ENCODE results near the gene MAP1LC3B2.

DNA sequence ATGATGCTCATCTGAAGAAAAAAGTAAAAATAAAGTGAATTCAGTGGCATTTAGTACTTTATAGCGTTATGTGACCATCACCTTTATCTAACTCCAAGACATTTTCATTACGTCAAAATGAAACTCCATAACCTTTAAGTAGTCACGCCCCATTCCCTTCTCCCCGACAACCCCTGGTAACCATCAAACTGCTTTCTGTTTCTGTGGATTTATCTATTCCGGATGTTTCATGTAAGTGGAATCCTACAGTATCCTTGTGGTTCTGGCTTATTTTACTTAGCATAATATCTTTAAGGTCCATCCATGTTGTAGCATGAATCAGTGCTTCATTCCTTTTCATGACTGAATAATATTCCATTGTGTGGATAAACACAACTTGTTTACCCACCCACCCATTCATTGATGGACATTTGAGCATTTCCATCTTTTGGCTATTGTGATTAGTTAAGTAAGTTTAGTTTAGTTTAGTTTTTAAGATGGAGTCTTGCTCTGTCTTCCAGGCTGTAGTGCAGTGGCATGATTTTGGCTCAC, 18.5 kb upstream of the MAP1LC3B2 start:
- TF ChIP-seq EZH2 (IDR thresholded peaks at IDR 0.05; ENCODE audit: borderline replicate concordance) = no peak
- TF ChIP-seq, protein P1, sequence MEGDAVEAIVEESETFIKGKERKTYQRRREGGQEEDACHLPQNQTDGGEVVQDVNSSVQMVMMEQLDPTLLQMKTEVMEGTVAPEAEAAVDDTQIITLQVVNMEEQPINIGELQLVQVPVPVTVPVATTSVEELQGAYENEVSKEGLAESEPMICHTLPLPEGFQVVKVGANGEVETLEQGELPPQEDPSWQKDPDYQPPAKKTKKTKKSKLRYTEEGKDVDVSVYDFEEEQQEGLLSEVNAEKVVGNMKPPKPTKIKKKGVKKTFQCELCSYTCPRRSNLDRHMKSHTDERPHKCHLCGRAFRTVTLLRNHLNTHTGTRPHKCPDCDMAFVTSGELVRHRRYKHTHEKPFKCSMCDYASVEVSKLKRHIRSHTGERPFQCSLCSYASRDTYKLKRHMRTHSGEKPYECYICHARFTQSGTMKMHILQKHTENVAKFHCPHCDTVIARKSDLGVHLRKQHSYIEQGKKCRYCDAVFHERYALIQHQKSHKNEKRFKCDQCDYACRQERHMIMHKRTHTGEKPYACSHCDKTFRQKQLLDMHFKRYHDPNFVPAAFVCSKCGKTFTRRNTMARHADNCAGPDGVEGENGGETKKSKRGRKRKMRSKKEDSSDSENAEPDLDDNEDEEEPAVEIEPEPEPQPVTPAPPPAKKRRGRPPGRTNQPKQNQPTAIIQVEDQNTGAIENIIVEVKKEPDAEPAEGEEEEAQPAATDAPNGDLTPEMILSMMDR (IDR thresholded peaks at IDR 0.05; ENCODE audit: poor library complexity) = no peak

Measured in hepatocyte (in vitro differentiated cells).